HepG2 (cell line): ENCODE measurements around the gene GAL3ST1.

Source experiments
- CTCF ChIP-seq: sonication (generic); formaldehyde crosslinking; IDR thresholded peaks from 2 replicates; pipeline ENCODE4 v1.5.0; 2020; ENCODE audit warnings: mild to moderate bottlenecking, missing genetic modification reagents, moderate library complexity
- EHMT2 ChIP-seq: fragments of 200-600 bp; sonication (generic); IDR thresholded peaks from 2 replicates; pipeline ENCODE4 v1.7.0; 2017; ENCODE audit warnings: antibody characterized with exemption, low read depth, low read length, borderline replicate concordance
- ELF1 ChIP-seq: sonication (generic); formaldehyde crosslinking; IDR thresholded peaks from 2 replicates; pipeline ENCODE4 v1.4.0; 2020; ENCODE audit warnings: missing genetic modification reagents
- JUN ChIP-seq: sonication (generic); formaldehyde crosslinking; IDR thresholded peaks from 2 replicates; pipeline ENCODE4 v1.4.0; 2020; ENCODE audit warnings: mild to moderate bottlenecking, missing genetic modification reagents
- KLF11 ChIP-seq: IDR thresholded peaks from 2 replicates; pipeline ENCODE4 v1.6.1; 2016; ENCODE audit warnings: missing compliant biosample characterization
- KLF12 ChIP-seq: sonication (generic); formaldehyde crosslinking; IDR thresholded peaks from 2 replicates; pipeline ENCODE4 v1.4.0; 2020; ENCODE audit warnings: missing genetic modification reagents, borderline replicate concordance
- POLR2A ChIP-seq, 2 experiments: IDR thresholded peaks; 2 replicates each; pipeline ENCODE4 v1.6.1; 2011; ENCODE audit warnings: low read depth in 2 of 2, low read length in 2 of 2, mild to moderate bottlenecking in 1 of 2, moderate library complexity in 1 of 2; ENCODE audit not compliant: insufficient read depth in 1 of 2
- RXRB ChIP-seq: IDR thresholded peaks from 2 replicates; pipeline ENCODE4 v1.6.1; 2016; ENCODE audit warnings: borderline replicate concordance, missing genetic modification reagents, missing compliant biosample characterization
- SNRNP70 ChIP-seq: fragments of 200-400 bp; formaldehyde crosslinking; IDR thresholded peaks from 2 replicates; pipeline ENCODE4 v1.6.1; 2017; ENCODE audit warnings: mild to moderate bottlenecking, low read depth, low read length, moderate library complexity
- TCF7 ChIP-seq: sonication (generic); IDR thresholded peaks from 2 replicates; pipeline ENCODE4 v1.6.1; 2016; ENCODE audit warnings: antibody characterized with exemption, low read depth
- ZMAT3 ChIP-seq: sonication (generic); formaldehyde crosslinking; conservative IDR thresholded peaks from 2 replicates; pipeline ENCODE4 v1.7.0; 2021; ENCODE audit warnings: missing genetic modification reagents
- ZNF207 ChIP-seq: fragments of 450-650 bp; IDR thresholded peaks from 2 replicates; pipeline ENCODE4 v1.6.1; 2016; ENCODE audit warnings: antibody characterized with exemption, borderline replicate concordance
- TF ChIP-seq, protein P1 (sequence below): IDR thresholded peaks from 2 replicates; pipeline ENCODE4 v1.6.1; 2012; ENCODE audit warnings: inconsistent platforms
- TF ChIP-seq, protein P2 (sequence below): IDR thresholded peaks from 2 replicates; pipeline ENCODE4 v1.6.1; 2016; ENCODE audit warnings: low read depth, control low read depth

GRCh38 chr22:30555282-30556210, 18.9 kb downstream of the GAL3ST1 start:
- TF ChIP-seq SNRNP70 (no peak), ZNF207 (no peak), POLR2A (IDR thresholded peaks at IDR 0.05; ENCODE audit: insufficient read depth in 1 of 2, low read depth in 2 of 2, low read length in 2 of 2) (no peak), CTCF (CRISPR knock-in tag) (peak; percentile 64), ZMAT3 (no peak), KLF11 (no peak), RXRB (CRISPR knock-in tag) (no peak), JUN (CRISPR knock-in tag) (no peak), TCF7 (no peak), ELF1 (no peak), KLF12 (CRISPR knock-in tag) (no peak), EHMT2 (no peak)
- TF ChIP-seq, protein P1, sequence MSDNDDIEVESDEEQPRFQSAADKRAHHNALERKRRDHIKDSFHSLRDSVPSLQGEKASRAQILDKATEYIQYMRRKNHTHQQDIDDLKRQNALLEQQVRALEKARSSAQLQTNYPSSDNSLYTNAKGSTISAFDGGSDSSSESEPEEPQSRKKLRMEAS, result no peak
- TF ChIP-seq, protein P2, sequence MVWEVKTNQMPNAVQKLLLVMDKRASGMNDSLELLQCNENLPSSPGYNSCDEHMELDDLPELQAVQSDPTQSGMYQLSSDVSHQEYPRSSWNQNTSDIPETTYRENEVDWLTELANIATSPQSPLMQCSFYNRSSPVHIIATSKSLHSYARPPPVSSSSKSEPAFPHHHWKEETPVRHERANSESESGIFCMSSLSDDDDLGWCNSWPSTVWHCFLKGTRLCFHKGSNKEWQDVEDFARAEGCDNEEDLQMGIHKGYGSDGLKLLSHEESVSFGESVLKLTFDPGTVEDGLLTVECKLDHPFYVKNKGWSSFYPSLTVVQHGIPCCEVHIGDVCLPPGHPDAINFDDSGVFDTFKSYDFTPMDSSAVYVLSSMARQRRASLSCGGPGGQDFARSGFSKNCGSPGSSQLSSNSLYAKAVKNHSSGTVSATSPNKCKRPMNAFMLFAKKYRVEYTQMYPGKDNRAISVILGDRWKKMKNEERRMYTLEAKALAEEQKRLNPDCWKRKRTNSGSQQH (CRISPR knock-in tag), result no peak
